HG03103 (cell line): ENCODE results near the gene KRT27.
"Not testable (repeated sequence)": the region's sequence is repeated elsewhere in the genome, so short reads cannot be mapped to it uniquely, and the experiment has no call there.

Experiments
- ATAC-seq: cut with Tn5 transposase; IDR thresholded peaks from one replicate; pipeline ENCODE4 v1.9.1; 2021; ENCODE audit warnings: low read depth; ENCODE audit not compliant: unreplicated experiment

KRT27 gene

DNA sequence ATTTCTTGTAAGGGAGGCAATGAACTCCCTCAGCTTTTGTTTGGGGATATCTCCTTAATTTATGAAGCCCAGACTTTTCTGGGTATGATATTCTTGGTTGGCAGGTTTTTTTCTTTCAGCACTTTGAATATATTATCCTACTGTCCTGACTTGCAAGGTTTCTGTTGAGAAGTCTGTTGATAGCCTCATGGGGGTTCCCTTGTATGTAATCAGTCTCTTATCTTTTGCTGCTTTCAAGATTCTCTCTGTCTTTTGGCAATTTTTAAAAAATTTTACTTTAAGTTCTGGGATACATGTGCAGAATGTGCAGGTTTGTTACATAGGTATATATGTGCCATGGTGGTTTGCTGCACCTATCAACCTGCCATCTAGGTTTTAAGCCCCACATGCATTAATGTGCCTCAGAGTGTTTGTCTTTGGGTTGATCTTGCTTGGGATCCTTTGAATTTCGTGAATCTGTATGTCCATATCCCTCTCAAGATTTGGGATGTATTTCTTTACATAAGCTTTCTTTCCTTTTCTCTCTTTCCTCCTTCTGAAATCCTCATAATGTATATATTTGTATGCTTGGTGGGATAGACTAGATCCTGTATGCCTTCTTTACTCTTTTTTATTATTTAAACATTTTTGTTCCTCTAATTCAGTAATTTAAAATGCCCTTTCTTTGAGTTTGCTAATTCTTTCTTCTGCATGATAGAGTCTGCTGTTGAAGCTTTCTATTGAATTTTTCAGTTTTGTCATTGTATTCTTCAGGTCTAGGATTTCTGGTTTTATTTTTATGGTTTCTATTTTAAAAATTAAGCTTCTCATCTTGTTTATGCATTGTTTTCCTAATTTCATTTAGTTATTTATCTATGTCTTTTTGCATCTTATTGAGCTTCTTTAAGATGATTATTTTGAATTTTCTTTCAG is 22.0 kb downstream of the KRT27 start:
- ATAC-seq: no peak

DNA sequence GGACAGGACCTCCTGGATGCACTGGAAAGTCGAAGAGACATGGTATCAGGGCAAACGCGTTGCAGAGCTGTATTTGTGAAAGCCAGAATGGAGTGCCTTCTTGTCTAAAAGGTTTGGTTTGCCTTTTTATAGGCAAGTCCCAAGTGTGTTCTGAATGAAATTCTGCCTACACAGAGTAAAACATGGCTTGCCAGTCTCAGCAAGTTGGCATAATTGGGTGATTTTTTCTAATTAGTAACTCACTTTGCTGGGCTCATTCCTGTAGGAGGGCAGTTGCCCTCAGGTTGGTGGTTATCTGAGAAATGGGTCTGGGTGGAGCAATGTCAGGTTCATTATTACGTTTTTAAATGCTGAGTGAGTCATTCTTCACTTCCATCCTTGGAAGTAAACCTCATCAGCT is 27.1 kb downstream of the KRT27 start, which contains the start of gene KRT25:
TSS of gene KRT25 (minus strand) at position 101 of the 400 bp plus-strand sequence. CDS start at position 41, 60 bp downstream.
- ATAC-seq: no peak

DNA sequence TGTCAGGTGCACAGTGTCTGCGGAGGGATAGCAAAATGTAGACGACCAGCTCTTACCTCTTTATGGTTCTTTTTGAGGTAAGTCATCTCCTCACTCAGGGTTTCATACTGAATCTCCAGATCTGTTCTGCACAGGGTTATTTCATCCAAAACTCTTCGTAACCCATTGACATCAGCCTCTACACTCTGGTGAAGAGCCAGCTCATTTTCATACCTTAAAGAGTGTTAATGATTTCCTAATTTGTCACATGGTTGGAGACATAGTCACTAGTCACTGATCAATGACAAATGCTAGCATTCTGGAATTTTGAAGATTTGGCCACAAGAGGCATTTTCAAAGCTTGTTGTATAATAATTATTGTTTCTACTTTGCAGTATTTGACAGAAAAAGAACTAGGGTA is 28.5 kb downstream of the KRT27 start:
- no peak for ATAC-seq

- no peak for ATAC-seq
Measured at GRCh38 chr17:40751065-40751464, 31.3 kb downstream of the KRT27 start.

- no peak for ATAC-seq
Measured at GRCh38 chr17:40750391-40750790, 32.0 kb downstream of the KRT27 start.

DNA sequence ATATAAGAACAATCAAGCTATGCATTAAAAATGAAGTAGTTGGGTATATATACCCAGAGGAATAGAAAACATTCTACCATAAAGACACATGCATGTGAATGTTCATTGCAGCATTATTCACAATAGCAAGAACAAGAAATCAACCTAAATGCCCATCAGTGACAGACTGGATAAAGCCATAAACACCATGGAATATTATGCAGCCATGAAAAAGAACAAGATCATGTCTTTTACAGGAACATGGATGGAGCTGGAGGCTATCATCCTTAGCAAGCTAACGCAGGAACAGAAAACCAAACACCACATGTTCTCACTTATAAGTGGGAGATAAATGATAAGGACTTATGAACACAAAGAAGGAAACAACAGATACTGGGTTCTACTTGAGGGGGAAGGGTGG is 33.7 kb downstream of the KRT27 start:
- not testable (repeated sequence) for ATAC-seq

DNA sequence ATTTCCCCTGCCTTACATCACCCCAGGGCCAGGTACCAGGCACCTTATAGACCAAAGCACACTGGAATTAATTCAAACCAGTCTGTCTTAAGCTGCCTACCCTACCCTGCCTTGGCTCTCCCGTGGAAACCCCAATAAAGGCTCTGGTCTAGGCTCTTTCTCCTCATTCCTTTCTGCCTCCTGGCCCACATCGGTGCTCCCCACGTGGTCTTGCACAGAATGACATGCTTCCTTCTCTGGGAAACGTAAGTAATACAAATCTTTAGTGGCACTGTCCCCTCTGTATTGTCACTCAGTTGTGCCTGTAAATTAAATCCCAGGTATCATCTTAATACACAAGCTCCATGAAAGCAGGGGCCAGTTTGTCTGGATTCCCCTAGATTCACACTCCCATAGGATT is 43.8 kb downstream of the KRT27 start:
- no peak for ATAC-seq

- ATAC-seq: no peak
Measured at GRCh38 chr17:40735016-40735415, 47.3 kb downstream of the KRT27 start.

DNA sequence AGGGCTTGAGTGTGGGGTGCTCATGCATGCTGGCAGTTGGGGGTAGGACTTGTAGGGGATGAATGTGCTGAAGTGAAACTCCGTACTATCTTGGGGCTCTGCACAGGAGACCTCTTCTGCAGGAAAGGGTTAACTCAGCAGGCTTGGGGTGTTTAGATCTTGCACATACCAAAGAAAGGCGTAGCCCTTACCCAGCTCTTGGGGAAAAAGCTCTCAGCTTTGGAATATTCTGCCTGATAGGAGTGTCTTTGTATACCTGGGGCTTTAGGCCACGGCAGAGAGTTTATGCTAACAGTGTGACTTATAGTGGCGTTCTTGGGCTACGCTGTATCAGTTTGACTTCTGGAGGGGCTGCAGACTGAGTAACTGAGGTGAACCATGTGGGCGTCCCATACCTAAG is 48.3 kb downstream of the KRT27 start:
- ATAC-seq: no peak

- ATAC-seq: no peak
Measured at GRCh38 chr17:40730970-40731369, 51.4 kb downstream of the KRT27 start.

DNA sequence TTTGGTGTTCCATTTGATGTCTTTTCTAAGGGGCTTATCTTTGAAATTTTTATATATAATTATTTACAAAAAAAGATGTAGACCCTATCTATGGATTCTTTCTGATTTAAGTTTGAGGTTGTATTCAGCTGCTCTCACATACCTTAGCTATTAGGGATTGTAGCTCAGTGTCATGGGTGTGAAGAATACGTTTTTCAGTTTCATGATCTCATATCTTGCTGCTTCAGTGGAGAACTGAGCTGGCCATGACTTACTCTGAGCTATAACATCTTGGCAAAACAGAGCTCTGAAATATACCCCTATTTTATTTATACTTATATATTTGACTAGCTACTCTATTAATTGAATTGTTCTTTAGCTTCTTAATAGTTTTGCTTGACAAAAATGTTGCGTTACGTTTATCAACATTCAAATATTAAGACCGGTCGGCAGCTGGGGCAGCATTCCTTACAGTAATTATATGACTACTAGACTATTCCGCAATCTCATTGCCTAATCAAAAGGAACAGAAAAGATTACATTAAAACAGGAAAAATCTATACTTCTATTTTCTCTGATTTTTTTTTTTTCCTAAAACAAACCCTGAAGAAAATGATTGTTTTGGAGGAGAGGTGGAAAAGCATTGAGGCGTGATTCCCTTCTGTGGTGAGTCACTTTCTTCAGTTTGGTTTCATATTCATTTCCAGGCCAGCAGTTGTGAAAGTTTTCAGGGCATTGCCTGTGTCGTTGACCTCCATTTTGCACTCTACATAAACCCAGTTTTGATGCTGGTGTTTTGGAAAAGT is 54.7 kb downstream of the KRT27 start:
- ATAC-seq: no peak

GRCh38 chr17:40726919-40727318 is 55.4 kb downstream of the KRT27 start:
- no peak for ATAC-seq
